Thyroid gland (tissue), 4 donors: ENCODE measurements around the gene LMO4. TPM values are rescaled to one million over a fixed set of nuclear protein-coding genes. Genes with fewer than 3 reads are reported as not detected.

ENCODE experiments used
- DNase-seq, 2 donors: peaks; one replicate each; pipeline ENCODE4 v3.0.0-alpha.2; 2019
- H3K27ac ChIP-seq, 3 donors: fragments of 200-600 bp; sonication (generic); 1 replicate in 2 of 3; 2 replicates in 1 of 3; pipeline ENCODE4 v1.5.1; 2016 to 2019; ENCODE audit warnings: mild to moderate bottlenecking in 1 of 3, moderate library complexity in 1 of 3
- H3K27me3 ChIP-seq: fragments of 200-600 bp; sonication (generic); one replicate; pipeline ENCODE4 v1.5.1; 2019
- H3K36me3 ChIP-seq, 2 donors: fragments of 200-600 bp; sonication (generic); one replicate each; pipeline ENCODE4 v1.5.1; 2016 to 2019
- H3K4me1 ChIP-seq, 2 donors: fragments of 200-600 bp; sonication (generic); one replicate each; pipeline ENCODE4 v1.5.1; 2017 to 2019
- H3K4me3 ChIP-seq, 3 donors: fragments of 200-600 bp; sonication (generic); replicated peaks in 1 of 3; 1 replicate in 2 of 3; 2 replicates in 1 of 3; pipeline ENCODE4 v1.5.1; 2016; ENCODE audit warnings: mild to moderate bottlenecking in 1 of 3
- H3K9me3 ChIP-seq: fragments of 200-600 bp; sonication (generic); one replicate; pipeline ENCODE4 v1.5.1; 2017
- CTCF ChIP-seq, 6 experiments: fragments of 200-600 bp in 3 of 6; fragments of 450-650 bp in 3 of 6; sonication (generic) in 3 of 6; IDR thresholded peaks; one replicate each; pipeline ENCODE4 v1.5.1; 2016 to 2019; ENCODE audit warnings: antibody characterized with exemption in 6 of 6, mild to moderate bottlenecking in 2 of 6, inconsistent platforms in 1 of 6, moderate library complexity in 1 of 6
- POLR2A ChIP-seq, 2 donors: fragments of 450-650 bp; IDR thresholded peaks; one replicate each; pipeline ENCODE4 v1.6.1; 2017; ENCODE audit warnings: antibody characterized with exemption in 2 of 2, mild to moderate bottlenecking in 2 of 2, moderate library complexity in 1 of 2
- WGBS, 2 donors: methylation state at CpG; one replicate each; pipeline ENCODE4 v1.1.5; 2017; 5-methylcytosine and 5-hydroxymethylcytosine counted together
- intact Hi-C: fragments of 100-400 bp; cut with DNase I; formaldehyde crosslinking; loops from one replicate; pipeline ENCODE4 v1.15.1; 2023
- total RNA-seq, 4 donors: library from RNA; depleted of rRNA; stranded (reverse); fragments of >200 nt; gene quantifications; one replicate each; pipeline ENCODE4 v1.2.3, GENCODE V29; 2016

Gene LMO4
- total RNA-seq, 4 donors from 2014 or later, result 53.3 to 71.1 (median 60.3) TPM

- no peaks in the 10 kb centered on the region for H3K27me3 ChIP-seq
- intact Hi-C loops, result no loop called here
- H3K4me1 ChIP-seq, result no peaks in the 10 kb centered on the region
- no peaks in the 10 kb centered on the region for H3K9me3 ChIP-seq
- no peak for TF ChIP-seq POLR2A (IDR thresholded peaks at IDR 0.05)
- TF ChIP-seq CTCF (IDR thresholded peaks at IDR 0.05), result no peak
- H3K4me3 ChIP-seq, result no peak overlapping the region
- DNase-seq, result no peak
- 88 to 95% methylated on average over 3 of the region's 3 CpGs for WGBS, 2 donors
- H3K27ac ChIP-seq, result no peak overlapping the region
- H3K36me3 ChIP-seq, result peaks cover 25 to 32% of the 10 kb centered on the region in 2 donors
Observed at GRCh38 chr1:87344231-87344630, 15.6 kb downstream of the LMO4 start.

- no peak for TF ChIP-seq POLR2A (IDR thresholded peaks at IDR 0.05)
- TF ChIP-seq CTCF (IDR thresholded peaks at IDR 0.05), result no peak
- H3K27ac ChIP-seq, result no peak overlapping the region
- intact Hi-C loops, result no loop called here
- no peaks in the 10 kb centered on the region for H3K27me3 ChIP-seq
- no peaks in the 10 kb centered on the region for H3K4me1 ChIP-seq
- H3K36me3 ChIP-seq, result peaks cover 8 to 16% of the 10 kb centered on the region in 2 donors
- no peak overlapping the region for H3K4me3 ChIP-seq
- 84 to 85% methylated on average over 8 of the region's 8 CpGs for WGBS, 2 donors
- no peak for DNase-seq
- no peaks in the 10 kb centered on the region for H3K9me3 ChIP-seq
Observed at GRCh38 chr1:87346130-87346814, 17.6 kb downstream of the LMO4 start.

GRCh38 chr1:87348341-87349019 lies 19.8 kb downstream of the LMO4 start:
- Histone ChIP-seq H3K27me3 (no peaks in the 10 kb centered on the region), H3K4me1 (no peaks in the 10 kb centered on the region), H3K27ac (no peak overlapping the region), H3K4me3 (no peak overlapping the region), H3K9me3 (no peaks in the 10 kb centered on the region), H3K36me3 (peaks cover 3 to 5% of the 10 kb centered on the region in 2 donors)
- no peak for DNase-seq
- 84 to 88% methylated on average over 7 of the region's 7 CpGs for WGBS, 2 donors
- intact Hi-C loops, result no loop called here
- TF ChIP-seq POLR2A (IDR thresholded peaks at IDR 0.05) (no peak), CTCF (IDR thresholded peaks at IDR 0.05) (no peak)

GRCh38 chr1:87349036-87349435 lies 20.4 kb downstream of the LMO4 start:
- Histone ChIP-seq H3K27ac (no peak overlapping the region), H3K4me3 (no peak overlapping the region), H3K27me3 (no peaks in the 10 kb centered on the region), H3K36me3 (peaks cover 0 to 5% of the 10 kb centered on the region in 2 donors), H3K4me1 (no peaks in the 10 kb centered on the region), H3K9me3 (no peaks in the 10 kb centered on the region)
- 82 to 85% methylated on average over 2 of the region's 2 CpGs for WGBS, 2 donors
- no peak for DNase-seq
- TF ChIP-seq POLR2A (IDR thresholded peaks at IDR 0.05) (no peak), CTCF (IDR thresholded peaks at IDR 0.05) (no peak)
- intact Hi-C loops, result no loop called here

GRCh38 chr1:87355894-87356293 lies 27.2 kb downstream of the LMO4 start:
- H3K27me3 ChIP-seq, result no peaks in the 10 kb centered on the region
- no peak overlapping the region for H3K27ac ChIP-seq
- TF ChIP-seq CTCF (IDR thresholded peaks at IDR 0.05) (no peak), POLR2A (IDR thresholded peaks at IDR 0.05) (no peak)
- no peaks in the 10 kb centered on the region for H3K36me3 ChIP-seq
- no peak overlapping the region for H3K4me3 ChIP-seq
- H3K9me3 ChIP-seq, result no peaks in the 10 kb centered on the region
- no peak for DNase-seq
- no peaks in the 10 kb centered on the region for H3K4me1 ChIP-seq
- intact Hi-C loops, result no loop called here
- WGBS, 2 donors, result 91 to 95% methylated on average over 3 of the region's 3 CpGs
